OCI-LY3 (cell line): ENCODE results near the gene SV2B.

ENCODE experiments used
- CTCF ChIP-seq: fragments of 200-600, 300-600 bp; sonication (generic); IDR thresholded peaks from 2 replicates; pipeline ENCODE4 v1.5.1; 2014; ENCODE audit warnings: antibody characterized with exemption, low read length, low read depth
- EZH2phosphoT487 ChIP-seq: fragments of 200-600 bp; shearing (Covaris generic); IDR thresholded peaks from 2 replicates; pipeline ENCODE4 v1.6.1; 2018; ENCODE audit warnings: antibody characterized with exemption, mixed run types, low read depth

GRCh38 chr15:91110407-91110806 lies 10.3 kb downstream of the SV2B start:
- TF ChIP-seq CTCF (no peak), EZH2phosphoT487 (no peak)
